GM20000 (cell line): ENCODE measurements around the gene TMEM263.
A peak's percentile ranks its signal among the peaks of the same experiment; 100 is the strongest.
"Not testable (repeated sequence)": the region's sequence is repeated elsewhere in the genome, so short reads cannot be mapped to it uniquely, and the experiment has no call there.

Experiments used
- DNase-seq: peaks from one replicate; pipeline ENCODE4 v3.0.0; 2012; ENCODE audit warnings: low spot score
- CTCF ChIP-seq: IDR thresholded peaks from 2 replicates; pipeline ENCODE4 v1.5.1; 2012; ENCODE audit warnings: mild to moderate bottlenecking, control low read depth; ENCODE audit errors: extremely low read depth, missing control alignments

Gene TMEM263

GRCh38 chr12:106986135-106986534 lies 30.4 kb downstream of the TMEM263 start:
- no peak for TF ChIP-seq CTCF
- DNase-seq = no peak

- peak; percentile 91 for DNase-seq
- no peak for TF ChIP-seq CTCF
These were observed 31.1 kb downstream of the TMEM263 start, which contains the start of gene MTERF2 for GRCh38 chr12:106986625-106987389. Gene MTERF2, minus strand, starts transcription at chr12:106987146. Its CDS starts 8,432 bp downstream, at chr12:106978714.

GRCh38 chr12:106987846-106988245 lies 32.1 kb downstream of the TMEM263 start:
- no peak for TF ChIP-seq CTCF
- no peak for DNase-seq

- TF ChIP-seq CTCF = no peak
- DNase-seq = no peak
These were observed 39.0 kb downstream of the TMEM263 start for GRCh38 chr12:106994579-106995220.

- DNase-seq = not testable (repeated sequence)
These were observed 40.4 kb downstream of the TMEM263 start for GRCh38 chr12:106996102-106996501.

GRCh38 chr12:106997916-106998315 lies 42.2 kb downstream of the TMEM263 start:
- no peak for TF ChIP-seq CTCF
- DNase-seq = no peak

GRCh38 chr12:106999446-106999845 lies 43.7 kb downstream of the TMEM263 start:
- TF ChIP-seq CTCF = no peak
- no peak for DNase-seq

- DNase-seq = not testable (repeated sequence)
These were observed 47.0 kb downstream of the TMEM263 start for GRCh38 chr12:107002665-107003064.
